HEK293 (cell line): ENCODE measurements around the gene EN2.
A peak's percentile ranks its signal among the peaks of the same experiment; 100 is the strongest.

Experiments
- GFI1B ChIP-seq: fragments of 450-650 bp; formaldehyde crosslinking; IDR thresholded peaks from 2 replicates; pipeline ENCODE4 v1.5.1; 2016; ENCODE audit warnings: missing biosample characterization, missing genetic modification characterization
- GLIS1 ChIP-seq: fragments of 450-650 bp; formaldehyde crosslinking; IDR thresholded peaks from 2 replicates; pipeline ENCODE4 v1.5.1; 2016; ENCODE audit warnings: missing biosample characterization, missing genetic modification characterization
- HIC1 ChIP-seq: fragments of 450-650 bp; formaldehyde crosslinking; IDR thresholded peaks from 2 replicates; pipeline ENCODE4 v1.5.1; 2016; ENCODE audit warnings: missing biosample characterization, missing genetic modification characterization
- KLF8 ChIP-seq: fragments of 450-650 bp; formaldehyde crosslinking; IDR thresholded peaks from 2 replicates; pipeline ENCODE4 v1.5.1; 2016; ENCODE audit warnings: missing biosample characterization, missing genetic modification characterization
- KLF9 ChIP-seq: fragments of 450-650 bp; formaldehyde crosslinking; IDR thresholded peaks from 2 replicates; pipeline ENCODE4 v1.5.1; 2016; ENCODE audit warnings: missing biosample characterization, missing genetic modification characterization, low read depth
- PRDM1 ChIP-seq: fragments of 450-650 bp; formaldehyde crosslinking; IDR thresholded peaks from 2 replicates; pipeline ENCODE4; 2016; ENCODE audit warnings: missing biosample characterization, missing genetic modification characterization
- PRDM10 ChIP-seq: fragments of 450-650 bp; formaldehyde crosslinking; IDR thresholded peaks from 2 replicates; pipeline ENCODE4 v1.5.1; 2016; ENCODE audit warnings: missing biosample characterization, missing genetic modification characterization
- SP2 ChIP-seq: fragments of 450-650 bp; formaldehyde crosslinking; IDR thresholded peaks from 2 replicates; pipeline ENCODE4 v1.5.1; 2016; ENCODE audit warnings: missing biosample characterization, missing genetic modification characterization
- SP7 ChIP-seq: fragments of 450-650 bp; formaldehyde crosslinking; IDR thresholded peaks from 2 replicates; pipeline ENCODE4 v1.5.1; 2016; ENCODE audit warnings: missing biosample characterization, missing genetic modification characterization
- ZBTB26 ChIP-seq: fragments of 450-650 bp; formaldehyde crosslinking; optimal IDR thresholded peaks from 2 replicates; pipeline ENCODE3; 2016; ENCODE audit warnings: missing biosample characterization, mild to moderate bottlenecking, missing genetic modification characterization
- ZBTB7A ChIP-seq: fragments of 450-650 bp; formaldehyde crosslinking; IDR thresholded peaks from 2 replicates; pipeline ENCODE4 v1.5.1; 2016; ENCODE audit warnings: low read depth, missing biosample characterization, missing genetic modification characterization
- ZBTB8A ChIP-seq: fragments of 450-650 bp; formaldehyde crosslinking; IDR thresholded peaks from 2 replicates; pipeline ENCODE4 v1.5.1; 2016; ENCODE audit warnings: missing biosample characterization, missing genetic modification characterization
- ZFP41 ChIP-seq: fragments of 450-650 bp; formaldehyde crosslinking; IDR thresholded peaks from 2 replicates; pipeline ENCODE4 v1.5.1; 2016; ENCODE audit warnings: missing biosample characterization, missing genetic modification characterization, borderline replicate concordance
- ZNF157 ChIP-seq: fragments of 450-650 bp; formaldehyde crosslinking; IDR thresholded peaks from 2 replicates; pipeline ENCODE4 v1.5.1; 2016; ENCODE audit warnings: missing biosample characterization, missing genetic modification characterization
- ZNF2 ChIP-seq: fragments of 450-650 bp; formaldehyde crosslinking; IDR thresholded peaks from 2 replicates; pipeline ENCODE4 v1.5.1; 2016; ENCODE audit warnings: missing biosample characterization, missing genetic modification characterization
- ZNF280C ChIP-seq: fragments of 450-650 bp; formaldehyde crosslinking; IDR thresholded peaks from 2 replicates; pipeline ENCODE4 v1.5.1; 2016; ENCODE audit warnings: missing biosample characterization, missing genetic modification characterization
- ZNF341 ChIP-seq: fragments of 450-650 bp; formaldehyde crosslinking; IDR thresholded peaks from 2 replicates; pipeline ENCODE4; 2016; ENCODE audit warnings: low read depth, missing biosample characterization, missing genetic modification characterization
- ZNF366 ChIP-seq: fragments of 450-650 bp; formaldehyde crosslinking; conservative IDR thresholded peaks from 2 replicates; pipeline ENCODE4 v1.5.1; 2016; ENCODE audit warnings: missing biosample characterization, missing genetic modification characterization
- ZNF398 ChIP-seq: fragments of 450-650 bp; formaldehyde crosslinking; IDR thresholded peaks from 2 replicates; pipeline ENCODE4 v1.5.1; 2017; ENCODE audit warnings: missing biosample characterization, missing genetic modification characterization
- ZNF449 ChIP-seq: fragments of 450-650 bp; formaldehyde crosslinking; IDR thresholded peaks from 2 replicates; pipeline ENCODE4 v1.5.1; 2017; ENCODE audit warnings: missing biosample characterization, mild to moderate bottlenecking, missing genetic modification characterization, moderate library complexity
- ZNF600 ChIP-seq: fragments of 450-650 bp; formaldehyde crosslinking; IDR thresholded peaks from 2 replicates; pipeline ENCODE4 v1.5.1; 2016; ENCODE audit warnings: missing biosample characterization, missing genetic modification characterization
- ZNF624 ChIP-seq: fragments of 450-650 bp; formaldehyde crosslinking; IDR thresholded peaks from 2 replicates; pipeline ENCODE4 v1.5.1; 2017; ENCODE audit warnings: missing biosample characterization, missing genetic modification characterization
- ZNF768 ChIP-seq: fragments of 450-650 bp; formaldehyde crosslinking; IDR thresholded peaks from 2 replicates; pipeline ENCODE4 v1.5.1; 2018; ENCODE audit warnings: missing biosample characterization, mild to moderate bottlenecking, missing genetic modification characterization
- ZSCAN18 ChIP-seq: fragments of 450-650 bp; formaldehyde crosslinking; IDR thresholded peaks from 2 replicates; pipeline ENCODE4 v1.5.1; 2016; ENCODE audit warnings: missing biosample characterization, missing genetic modification characterization

EN2 gene

GRCh38 chr7:155467846-155468784, 10.2 kb downstream of the EN2 start (continued):
- TF ChIP-seq ZFP41 (tag by site-specific recombination) = no peak
- TF ChIP-seq ZNF449 (tag by site-specific recombination) = peak; percentile 65; the same call in 1 of the 2 replicates
- TF ChIP-seq PRDM1 (tag by site-specific recombination) = peak; percentile 83
- peak; percentile 87 for TF ChIP-seq ZBTB8A
- TF ChIP-seq KLF9 (tag by site-specific recombination) = peak; percentile 12; the same call in 1 of the 2 replicates
- 0 out of 2 replicates have a peak, but pooled peaks have one; percentile 51 for TF ChIP-seq ZNF2
- TF ChIP-seq ZNF600 (tag by site-specific recombination) = peak; percentile 75
- TF ChIP-seq PRDM10 (tag by site-specific recombination) = peak; percentile 53
- TF ChIP-seq ZBTB26 (tag by site-specific recombination) = peak; percentile 92
- TF ChIP-seq ZNF768 (tag by site-specific recombination) = no peak
- TF ChIP-seq ZNF624 (tag by site-specific recombination) = no peak
- peak; percentile 90 for TF ChIP-seq GLIS1 (tag by site-specific recombination)
- TF ChIP-seq SP2 (tag by site-specific recombination) = peak; percentile 69
- no peak for TF ChIP-seq ZNF280C (tag by site-specific recombination)
- no peak for TF ChIP-seq GFI1B (tag by site-specific recombination)
- TF ChIP-seq ZSCAN18 = no peak
- TF ChIP-seq HIC1 (tag by site-specific recombination) = peak; percentile 52
- 0 out of 2 replicates have a peak, but pooled peaks have one; percentile 44 for TF ChIP-seq SP7 (tag by site-specific recombination)
- peak; percentile 85 for TF ChIP-seq ZNF366
- TF ChIP-seq ZNF341 = peak; percentile 89
- TF ChIP-seq ZNF157 (tag by site-specific recombination) = no peak
- TF ChIP-seq ZBTB7A = peak; percentile 61; the same call in 1 of the 2 replicates
- peak; percentile 37; the same call in 1 of the 2 replicates for TF ChIP-seq KLF8 (tag by site-specific recombination)
- TF ChIP-seq ZNF398 = peak; percentile 97
